Measurements from ENCODE around the gene LBHD2. TPM values are rescaled to one million over a fixed set of nuclear protein-coding genes. Genes with fewer than 3 reads are reported as not detected.
A peak's percentile ranks its signal among the peaks of the same experiment; 100 is the strongest.

Gene LBHD2
- total RNA-seq, 1 donor from 2014 or later = not detected

GRCh38 chr14:103090481-103091020 is 6.5 kb downstream of the LBHD2 start:
- H3K9me3 Mint-ChIP-seq (ENCODE audit: unreplicated experiment) = no peaks in the 10 kb centered on the region

GRCh38 chr14:103091041-103091882 is 7.3 kb downstream of the LBHD2 start:
- no peak overlapping the region for H3K27ac Mint-ChIP-seq (ENCODE audit: unreplicated experiment)
- no peaks in the 10 kb centered on the region for H3K9me3 Mint-ChIP-seq (ENCODE audit: unreplicated experiment)
- no peak for TF ChIP-seq CTCF (IDR thresholded peaks at IDR 0.05; ENCODE audit: partially characterized antibody, unreplicated experiment)
- peaks cover 2% of the 10 kb centered on the region for H3K4me1 Mint-ChIP-seq (ENCODE audit: low read depth, unreplicated experiment)
- peaks cover 4% of the 10 kb centered on the region for H3K27me3 Mint-ChIP-seq (ENCODE audit: unreplicated experiment)
- no peaks in the 10 kb centered on the region for H3K36me3 Mint-ChIP-seq (ENCODE audit: unreplicated experiment)
- no peak for DNase-seq
- peak overlapping the region; percentile 13 for H3K4me3 Mint-ChIP-seq (ENCODE audit: unreplicated experiment)

More at GRCh38 chr14:103090481-103091020, 6.5 kb downstream of the LBHD2 start:
- Mint-ChIP-seq H3K27ac (ENCODE audit: unreplicated experiment) (no peak overlapping the region), H3K27me3 (ENCODE audit: unreplicated experiment) (peaks cover 4% of the 10 kb centered on the region), H3K36me3 (ENCODE audit: unreplicated experiment) (no peaks in the 10 kb centered on the region), H3K4me1 (ENCODE audit: low read depth, unreplicated experiment) (peaks cover 2% of the 10 kb centered on the region), H3K4me3 (ENCODE audit: unreplicated experiment) (peak overlapping the region; percentile 13)
- TF ChIP-seq CTCF (IDR thresholded peaks at IDR 0.05; ENCODE audit: partially characterized antibody, unreplicated experiment) = no peak
- DNase-seq = no peak

- peaks cover 4% of the 10 kb centered on the region for H3K27me3 Mint-ChIP-seq (ENCODE audit: unreplicated experiment)
Observed at GRCh38 chr14:103091883-103092222, 7.8 kb downstream of the LBHD2 start.

GRCh38 chr14:103093856-103094405 is 9.9 kb downstream of the LBHD2 start:
- no peaks in the 10 kb centered on the region for H3K9me3 Mint-ChIP-seq (ENCODE audit: unreplicated experiment)
- H3K27me3 Mint-ChIP-seq (ENCODE audit: unreplicated experiment) = peaks cover 5% of the 10 kb centered on the region
- no peaks in the 10 kb centered on the region for H3K36me3 Mint-ChIP-seq (ENCODE audit: unreplicated experiment)
- H3K27ac Mint-ChIP-seq (ENCODE audit: unreplicated experiment) = no peak overlapping the region
- no peak for TF ChIP-seq CTCF (IDR thresholded peaks at IDR 0.05; ENCODE audit: partially characterized antibody, unreplicated experiment)
- no peak overlapping the region for H3K4me3 Mint-ChIP-seq (ENCODE audit: unreplicated experiment)
- H3K4me1 Mint-ChIP-seq (ENCODE audit: low read depth, unreplicated experiment) = no peaks in the 10 kb centered on the region
- DNase-seq = no peak

More at GRCh38 chr14:103091883-103092222, 7.8 kb downstream of the LBHD2 start:
- Mint-ChIP-seq H3K36me3 (ENCODE audit: unreplicated experiment) (no peaks in the 10 kb centered on the region), H3K27ac (ENCODE audit: unreplicated experiment) (no peak overlapping the region), H3K4me1 (ENCODE audit: low read depth, unreplicated experiment) (peaks cover 2% of the 10 kb centered on the region), H3K9me3 (ENCODE audit: unreplicated experiment) (no peaks in the 10 kb centered on the region), H3K4me3 (ENCODE audit: unreplicated experiment) (no peak overlapping the region)
- no peak for TF ChIP-seq CTCF (IDR thresholded peaks at IDR 0.05; ENCODE audit: partially characterized antibody, unreplicated experiment)
- DNase-seq = no peak

Measured in glutamatergic neuron (in vitro differentiated cells).